ENCODE data around the gene SRSF4. TPM values are rescaled to one million over a fixed set of nuclear protein-coding genes. Genes with fewer than 3 reads are reported as not detected.
A peak's percentile ranks its signal among the peaks of the same experiment; 100 is the strongest.

SRSF4 gene
- total RNA-seq, 1 experiment from 2014 or later, result 25.0 TPM

- DNase-seq (ENCODE audit: extremely low read depth, low read depth), result no peak
Measured at GRCh38 chr1:29201595-29202051, 19.9 kb upstream of the SRSF4 start.

DNA sequence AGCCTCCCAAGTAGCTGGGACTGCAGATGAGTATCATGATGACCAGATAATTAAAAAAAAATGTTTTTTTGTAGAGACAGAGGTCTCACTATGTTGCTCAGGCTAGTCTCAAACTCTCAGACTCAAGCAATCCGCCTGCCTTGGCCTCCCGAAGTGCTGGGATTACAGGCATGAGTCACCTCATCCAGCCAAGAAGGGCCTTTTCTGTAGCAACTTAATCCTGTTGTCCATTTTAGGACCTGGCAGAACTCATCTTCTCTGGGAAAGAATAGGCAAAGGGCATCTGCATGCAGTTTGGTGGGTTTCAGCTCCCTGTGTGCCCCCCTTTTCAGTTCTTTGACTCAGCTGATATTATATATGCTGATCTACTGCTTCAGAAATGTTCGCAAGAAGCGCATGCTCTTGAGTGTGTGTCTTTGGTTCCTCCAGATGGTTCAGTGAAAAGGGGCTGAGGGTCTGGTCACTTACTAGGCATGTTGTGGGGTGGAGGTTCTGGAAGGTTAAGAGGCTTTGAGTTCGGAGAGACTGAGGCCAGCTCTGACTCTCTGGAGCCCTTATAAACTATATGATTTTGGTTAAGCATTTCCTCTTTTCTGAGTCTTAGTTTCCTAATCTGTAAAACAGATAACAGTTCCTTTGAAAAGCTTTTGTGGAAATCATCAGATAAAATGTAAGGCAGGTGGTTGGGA lies 19.4 kb upstream of the SRSF4 start:
- no peak for DNase-seq (ENCODE audit: extremely low read depth, low read depth)

- no peak for DNase-seq (ENCODE audit: extremely low read depth, low read depth)
Measured at GRCh38 chr1:29197993-29198392, 16.3 kb upstream of the SRSF4 start.

GRCh38 chr1:29197590-29197924 lies 15.9 kb upstream of the SRSF4 start:
- DNase-seq (ENCODE audit: extremely low read depth, low read depth), result peak; percentile 19

DNA sequence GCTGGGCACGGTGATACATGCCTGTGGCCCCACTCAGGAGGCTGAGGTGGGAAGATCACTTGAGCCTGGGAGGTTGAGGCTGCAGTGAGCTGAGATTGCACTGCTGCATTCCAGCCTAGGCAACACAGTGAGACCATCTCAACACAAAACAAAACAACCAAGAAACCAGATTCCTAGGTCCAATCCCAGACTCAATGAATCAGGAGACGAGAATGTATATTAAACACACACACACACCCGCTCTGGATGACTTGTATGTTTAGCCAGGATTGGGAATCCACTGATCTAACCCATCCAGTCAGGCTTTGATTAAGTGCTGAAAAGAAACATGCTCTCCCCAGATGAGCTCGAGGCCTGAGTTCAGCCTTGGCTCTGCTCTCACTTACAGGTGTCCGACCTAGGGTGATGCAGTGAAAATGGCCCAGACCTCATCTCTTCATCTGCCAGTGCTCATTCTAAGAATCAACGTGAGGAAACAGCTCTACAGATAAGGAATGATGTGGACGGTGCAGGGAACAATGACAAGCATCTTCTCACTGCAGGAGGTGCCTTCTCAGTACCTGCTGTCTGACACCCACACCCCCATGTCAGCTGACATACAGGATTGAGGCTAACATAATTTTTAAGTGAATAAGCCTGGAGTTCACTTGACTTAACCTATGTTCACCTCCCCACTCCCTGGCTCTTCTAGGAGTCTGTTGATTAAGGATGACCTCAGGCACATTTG lies 15.3 kb upstream of the SRSF4 start:
- DNase-seq (ENCODE audit: extremely low read depth, low read depth), result no peak

DNA sequence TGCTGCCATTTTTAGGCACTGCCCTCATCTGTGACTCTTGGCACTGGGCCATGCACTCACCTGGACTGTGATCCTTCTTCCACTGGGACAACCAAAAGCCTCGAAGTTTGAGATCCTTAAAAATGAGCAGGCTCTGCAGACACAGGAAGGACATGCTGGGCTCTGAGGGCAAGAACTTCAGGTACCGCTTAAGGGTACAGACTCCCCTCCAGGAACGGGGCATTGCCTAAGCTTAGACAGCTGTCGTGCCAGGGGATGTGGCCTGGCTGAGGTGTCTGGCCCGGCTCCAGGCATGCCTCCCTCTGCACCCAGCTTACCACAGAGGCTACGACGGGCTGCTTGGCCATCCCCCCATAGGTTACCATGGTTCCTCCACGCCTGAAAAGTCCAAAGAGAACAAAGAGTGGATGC lies 14.2 kb upstream of the SRSF4 start:
- DNase-seq (ENCODE audit: extremely low read depth, low read depth), result no peak

GRCh38 chr1:29193879-29194455 lies 12.3 kb upstream of the SRSF4 start:
- DNase-seq (ENCODE audit: extremely low read depth, low read depth), result no peak

DNA sequence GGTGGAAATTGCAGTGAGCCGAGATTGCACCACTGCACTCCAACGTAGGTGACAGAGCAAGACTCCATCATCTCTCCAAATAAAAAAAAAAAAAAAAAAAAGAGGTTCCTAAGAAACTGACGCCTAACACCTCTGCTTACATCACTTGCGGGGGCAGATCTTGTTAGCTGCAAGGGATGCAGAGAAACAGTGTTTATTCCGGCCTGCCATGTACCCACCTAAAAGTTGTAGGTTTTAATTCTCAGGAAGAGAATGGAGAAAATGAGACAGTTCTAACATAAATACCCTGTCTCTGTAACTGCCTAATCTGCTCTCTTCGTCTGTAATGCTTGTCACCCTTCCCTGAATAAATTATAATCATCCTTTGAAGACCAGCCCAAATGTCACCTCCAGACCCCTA lies 9.0 kb upstream of the SRSF4 start:
- no peak for DNase-seq (ENCODE audit: extremely low read depth, low read depth)

GRCh38 chr1:29186707-29187106 lies 5.0 kb upstream of the SRSF4 start:
- no peak for DNase-seq (ENCODE audit: extremely low read depth, low read depth)

DNA sequence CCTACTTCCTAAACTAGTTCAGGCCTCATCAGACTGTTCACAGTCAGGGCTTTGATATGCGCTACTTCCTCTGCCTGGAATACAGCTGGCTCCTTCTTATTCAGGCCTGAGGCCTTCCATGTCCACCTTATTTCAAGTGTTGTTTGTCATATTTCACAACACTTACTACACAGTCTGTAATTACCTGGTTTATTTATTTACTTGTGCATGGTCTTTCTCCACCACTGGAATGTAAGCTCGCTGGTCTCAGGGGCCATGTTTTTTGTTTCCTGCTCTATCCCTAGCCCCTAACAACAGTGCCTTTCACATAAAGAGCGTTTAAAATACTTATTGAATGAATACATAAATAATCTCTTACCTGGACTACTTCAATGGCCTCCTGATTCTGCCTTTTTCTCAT lies 4.6 kb upstream of the SRSF4 start:
- no peak for DNase-seq (ENCODE audit: extremely low read depth, low read depth)

DNA sequence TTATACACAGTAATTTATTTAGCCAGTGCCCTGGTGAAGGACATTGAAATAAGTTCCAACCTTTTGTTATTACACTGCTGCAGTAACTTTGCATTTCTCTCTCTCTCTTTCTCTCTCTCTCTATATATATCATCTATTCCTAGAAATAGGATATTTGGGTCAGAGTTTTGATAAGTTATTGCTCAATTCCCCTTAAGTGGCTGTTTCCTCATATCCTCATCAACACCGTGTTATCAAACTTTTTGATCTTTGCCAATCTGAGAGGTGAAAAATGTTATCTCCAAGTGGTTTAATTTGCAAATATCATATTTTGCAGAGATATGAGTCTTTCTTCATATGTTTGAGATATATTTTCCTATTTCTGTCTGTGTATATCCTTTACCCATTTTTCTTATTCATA lies 1.6 kb upstream of the SRSF4 start:
- DNase-seq (ENCODE audit: extremely low read depth, low read depth), result no peak

GRCh38 chr1:29180497-29181412 lies 945 bp downstream of the SRSF4 start:
- DNase-seq (ENCODE audit: extremely low read depth, low read depth), result no peak

DNA sequence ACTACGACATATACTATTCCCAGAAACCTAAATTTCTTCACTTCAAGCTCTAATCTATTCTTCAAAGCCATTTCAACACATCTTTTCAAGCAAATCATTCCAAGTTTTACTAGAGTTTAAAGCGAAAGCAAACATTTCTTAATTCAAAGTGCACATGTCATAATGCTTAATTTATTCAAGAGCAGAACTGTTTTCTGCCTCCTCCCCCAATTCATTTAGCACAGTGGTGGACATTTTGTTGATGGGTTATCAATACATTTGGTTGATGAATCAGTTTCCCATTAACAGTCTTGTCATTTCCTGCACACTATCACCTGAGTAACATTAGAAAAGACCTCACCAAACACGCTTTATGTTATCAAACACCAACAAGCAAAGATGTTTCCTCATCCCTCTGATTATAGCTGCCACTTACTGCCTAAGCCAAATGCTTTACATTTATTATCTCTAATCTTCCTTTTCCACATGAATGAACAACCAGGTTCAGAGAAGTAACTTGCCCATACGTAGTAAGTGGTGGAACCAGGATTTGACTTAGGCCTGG lies 2.0 kb downstream of the SRSF4 start:
- DNase-seq (ENCODE audit: extremely low read depth, low read depth), result no peak

- no peak for DNase-seq (ENCODE audit: extremely low read depth, low read depth)
Measured at GRCh38 chr1:29177022-29177705, 4.5 kb downstream of the SRSF4 start.

- DNase-seq (ENCODE audit: extremely low read depth, low read depth), result no peak
Measured at GRCh38 chr1:29176576-29176975, 5.1 kb downstream of the SRSF4 start.

DNA sequence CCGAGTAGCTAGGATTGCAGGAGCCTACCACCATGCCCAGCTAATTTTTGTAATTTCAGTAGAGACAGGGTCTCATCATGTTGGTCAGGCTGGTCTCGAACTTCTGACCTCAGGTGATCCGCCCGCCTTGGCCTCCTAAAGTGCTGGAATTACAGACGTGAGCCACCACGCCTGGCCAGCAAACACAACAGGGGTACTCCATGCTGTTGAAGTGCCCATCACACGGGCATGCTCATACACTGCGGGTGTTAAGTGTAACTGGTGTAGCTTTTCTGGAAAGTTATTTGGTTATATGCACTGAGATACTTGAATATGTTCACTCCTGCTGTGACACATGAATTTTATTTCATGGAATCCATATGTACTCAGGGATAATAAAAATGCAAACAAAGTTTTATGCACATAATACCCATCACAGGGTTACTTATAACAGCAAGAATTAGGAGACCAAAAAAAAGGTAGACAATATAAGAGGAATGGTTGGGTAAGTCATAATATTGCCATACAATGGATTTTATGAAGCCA lies 9.2 kb downstream of the SRSF4 start:
- no peak for DNase-seq (ENCODE audit: extremely low read depth, low read depth)

DNA sequence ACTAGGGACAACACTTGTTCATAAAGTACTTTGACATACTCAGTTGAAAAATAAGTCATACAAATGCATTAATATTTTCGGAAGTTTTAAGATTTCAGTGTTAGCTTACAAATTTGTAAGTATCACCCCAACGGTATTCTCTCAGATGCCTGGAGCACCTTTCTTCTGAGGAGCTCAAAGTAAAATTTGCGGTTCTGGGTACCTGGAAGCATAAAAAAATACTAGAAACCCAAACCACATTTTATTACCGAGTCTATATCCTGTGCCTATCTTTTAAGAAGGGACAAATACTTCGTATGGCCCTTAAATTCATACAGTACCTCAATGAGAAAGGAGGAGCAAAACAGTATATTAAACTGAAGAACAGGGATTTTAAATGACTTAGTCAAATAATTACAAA lies 10.2 kb downstream of the SRSF4 start:
- DNase-seq (ENCODE audit: extremely low read depth, low read depth), result no peak

GRCh38 chr1:29171089-29171488 lies 10.6 kb downstream of the SRSF4 start:
- DNase-seq (ENCODE audit: extremely low read depth, low read depth), result no peak

- DNase-seq (ENCODE audit: extremely low read depth, low read depth), result no peak
Measured at GRCh38 chr1:29169976-29170375, 11.7 kb downstream of the SRSF4 start.

- no peak for DNase-seq (ENCODE audit: extremely low read depth, low read depth)
Measured at GRCh38 chr1:29167904-29168303, 13.8 kb downstream of the SRSF4 start.
